Sigmoid colon (tissue), 3 donors: Measurements from ENCODE around the gene HEY2.

Experiments
- CTCF ChIP-seq, 4 experiments: fragments of 450-650 bp in 3 of 4; fragments of 200-600 bp in 1 of 4; IDR thresholded peaks; one replicate each; pipeline ENCODE4 v1.5.1; 2016 to 2019; ENCODE audit warnings: antibody characterized with exemption in 4 of 4, mild to moderate bottlenecking in 3 of 4, moderate library complexity in 2 of 4
- POLR2A ChIP-seq, 2 donors: fragments of 450-650 bp; IDR thresholded peaks; one replicate each; pipeline ENCODE4 v1.6.1; 2016; ENCODE audit warnings: antibody characterized with exemption in 2 of 2, mild to moderate bottlenecking in 2 of 2, moderate library complexity in 2 of 2

GRCh38 chr6:125791820-125792165 is 42.4 kb downstream of the HEY2 start:
- TF ChIP-seq POLR2A (IDR thresholded peaks at IDR 0.05) (no peak), CTCF (IDR thresholded peaks at IDR 0.05) (no peak)
